HG02852 (cell line): Measurements from ENCODE around the gene PIGB.
A peak's percentile ranks its signal among the peaks of the same experiment; 100 is the strongest.
"Not testable (repeated sequence)": the region's sequence is repeated elsewhere in the genome, so short reads cannot be mapped to it uniquely, and the experiment has no call there.

Source experiments
- ATAC-seq: cut with Tn5 transposase; IDR thresholded peaks from one replicate; pipeline ENCODE4 v1.9.1; 2021; ENCODE audit warnings: mild to moderate bottlenecking, moderate library complexity; ENCODE audit not compliant: unreplicated experiment

PIGB gene

GRCh38 chr15:55290528-55291057 lies 28.4 kb upstream of the PIGB start:
- peak; percentile 77 for ATAC-seq

GRCh38 chr15:55297315-55297714 lies 21.7 kb upstream of the PIGB start:
- no peak for ATAC-seq

GRCh38 chr15:55302801-55303200 lies 16.2 kb upstream of the PIGB start:
- ATAC-seq = not testable (repeated sequence)

- ATAC-seq = no peak
Measured at GRCh38 chr15:55319537-55320237, 665 bp downstream of the PIGB start.

- ATAC-seq = no peak
Measured at GRCh38 chr15:55320238-55320550, 1.2 kb downstream of the PIGB start.

- ATAC-seq = no peak
Measured at GRCh38 chr15:55320963-55321362, 1.9 kb downstream of the PIGB start.

- ATAC-seq = no peak
Measured at GRCh38 chr15:55322467-55322866, 3.4 kb downstream of the PIGB start.

GRCh38 chr15:55327387-55327786 lies 8.4 kb downstream of the PIGB start:
- no peak for ATAC-seq

- ATAC-seq = no peak
Measured at GRCh38 chr15:55334371-55334770, 15.3 kb downstream of the PIGB start.

- no peak for ATAC-seq
Measured at GRCh38 chr15:55334997-55335396, 16.0 kb downstream of the PIGB start.

- no peak for ATAC-seq
Measured at GRCh38 chr15:55337160-55337559, 18.1 kb downstream of the PIGB start.

- ATAC-seq = no peak
Measured at GRCh38 chr15:55343168-55343567, 24.1 kb downstream of the PIGB start.

GRCh38 chr15:55344206-55344605 lies 25.2 kb downstream of the PIGB start:
- no peak for ATAC-seq

GRCh38 chr15:55348281-55348778 lies 29.3 kb downstream of the PIGB start:
- ATAC-seq = no peak

GRCh38 chr15:55349282-55349681 lies 30.3 kb downstream of the PIGB start:
- no peak for ATAC-seq

- ATAC-seq = no peak
Measured at GRCh38 chr15:55353025-55353424, 34.0 kb downstream of the PIGB start.

- no peak for ATAC-seq
Measured at GRCh38 chr15:55356985-55357585, 38.1 kb downstream of the PIGB start.

GRCh38 chr15:55357774-55358173 lies 38.8 kb downstream of the PIGB start:
- no peak for ATAC-seq

- ATAC-seq = no peak
Measured at GRCh38 chr15:55358471-55358870, 39.4 kb downstream of the PIGB start.

GRCh38 chr15:55360256-55360655 lies 41.2 kb downstream of the PIGB start:
- no peak for ATAC-seq

- no peak for ATAC-seq
Measured at GRCh38 chr15:55361048-55361447, 42.0 kb downstream of the PIGB start.

GRCh38 chr15:55362641-55363040 lies 43.6 kb downstream of the PIGB start:
- ATAC-seq = no peak
